AG09319 (cell line): ENCODE data around the gene ARL6IP5.

Experiments
- DNase-seq: peaks from one replicate; pipeline ENCODE4 v3.0.0-alpha.2; 2010; ENCODE audit warnings: low read depth; ENCODE audit errors: extremely low read depth
- CTCF ChIP-seq: IDR thresholded peaks from 2 replicates; pipeline ENCODE4 v1.5.1; 2011; ENCODE audit warnings: low read depth, mild to moderate bottlenecking, inconsistent platforms, low read length, moderate library complexity

Gene ARL6IP5

DNA sequence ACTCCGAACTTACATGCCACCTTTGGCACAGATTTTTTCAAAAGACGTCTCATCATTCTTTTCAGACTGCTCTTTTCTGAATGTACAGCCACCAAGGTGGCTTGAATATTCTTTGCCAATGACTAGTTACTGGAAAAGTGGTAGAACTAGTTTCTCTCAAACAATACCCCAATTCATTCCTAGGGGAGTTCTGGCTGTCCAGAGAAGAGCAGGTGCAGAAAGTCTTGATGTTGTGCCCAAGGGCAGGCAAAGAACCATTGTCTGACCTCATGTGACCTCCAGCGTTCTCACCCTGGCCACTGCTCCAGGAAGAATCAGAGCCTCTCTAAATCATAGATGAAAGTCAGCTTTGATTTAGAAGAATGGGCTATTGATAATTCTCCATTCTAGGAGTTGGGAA is 32.2 kb downstream of the ARL6IP5 start:
- no peak for DNase-seq
- TF ChIP-seq CTCF, result no peak

GRCh38 chr3:69118555-69118954 is 33.8 kb downstream of the ARL6IP5 start:
- no peak for DNase-seq
- TF ChIP-seq CTCF, result no peak

GRCh38 chr3:69119138-69119537 is 34.4 kb downstream of the ARL6IP5 start:
- no peak for TF ChIP-seq CTCF

DNA sequence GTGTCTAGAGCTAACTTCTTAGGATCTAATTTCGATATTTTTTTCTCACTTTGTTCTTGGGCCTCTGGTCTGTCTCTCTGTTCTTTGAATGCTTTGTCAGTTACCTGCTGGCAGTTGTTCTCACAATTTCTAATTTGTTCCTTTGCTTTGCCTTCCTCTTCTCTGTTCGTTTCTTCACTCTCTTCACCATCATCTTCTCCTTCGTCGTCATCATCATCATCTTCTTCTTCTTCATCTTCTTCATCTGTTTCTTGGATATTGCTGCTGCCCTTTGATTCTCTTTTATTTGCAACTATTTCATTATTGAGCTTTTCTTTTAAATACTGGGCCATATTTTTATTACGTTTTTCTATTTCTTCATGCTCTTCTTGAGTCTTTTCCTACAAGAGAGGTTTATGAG is 34.9 kb downstream of the ARL6IP5 start:
- DNase-seq, result no peak

More at GRCh38 chr3:69119138-69119537, 34.4 kb downstream of the ARL6IP5 start:
- DNase-seq, result no peak

DNA sequence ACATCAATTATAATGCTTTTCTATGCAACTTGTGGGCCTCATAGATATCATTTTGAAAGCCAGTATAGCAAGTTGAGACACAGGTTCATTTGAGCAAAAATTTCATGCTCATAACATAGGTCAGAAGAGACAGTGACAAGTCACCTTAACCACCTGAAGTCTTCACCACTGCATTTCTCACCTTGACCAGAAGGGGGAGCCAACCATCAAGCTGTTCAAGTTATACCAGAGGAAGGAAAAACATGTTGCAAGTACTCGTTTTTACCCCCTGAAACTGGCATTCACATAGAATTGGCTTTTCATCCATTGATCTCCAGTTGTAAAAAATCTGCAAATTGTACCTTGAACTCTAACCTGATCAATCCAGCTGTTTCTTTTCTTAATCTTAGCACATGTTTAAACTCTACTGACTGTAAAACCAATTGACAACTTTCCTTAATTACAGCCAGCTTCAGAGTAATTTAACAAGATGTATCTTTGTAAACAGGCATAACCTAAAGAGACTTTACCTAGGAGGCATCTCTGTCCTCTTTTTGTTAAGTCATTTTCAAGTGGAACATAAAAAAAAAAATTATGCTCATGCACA is 36.2 kb downstream of the ARL6IP5 start:
- TF ChIP-seq CTCF, result peak; percentile 99
- peak; percentile 36 for DNase-seq

More for the DNA sequence above, 34.9 kb downstream of the ARL6IP5 start:
- TF ChIP-seq CTCF, result no peak

- TF ChIP-seq CTCF, result no peak
- DNase-seq, result no peak
These were observed 36.8 kb downstream of the ARL6IP5 start for GRCh38 chr3:69121513-69121912.

- no peak for DNase-seq
- no peak for TF ChIP-seq CTCF
These were observed 37.2 kb downstream of the ARL6IP5 start for GRCh38 chr3:69121950-69122349.
